Islet of Langerhans (tissue), 1 donor: ENCODE data around the gene CDR2L.
"Not testable (repeated sequence)": the region's sequence is repeated elsewhere in the genome, so short reads cannot be mapped to it uniquely, and the experiment has no call there.

Experiments
- FAIRE-seq: peaks from one replicate; lab custom pipeline; 2011; peaks lifted over from hg19 to GRCh38; lab: Jason Lieb, UNC

CDR2L gene

DNA sequence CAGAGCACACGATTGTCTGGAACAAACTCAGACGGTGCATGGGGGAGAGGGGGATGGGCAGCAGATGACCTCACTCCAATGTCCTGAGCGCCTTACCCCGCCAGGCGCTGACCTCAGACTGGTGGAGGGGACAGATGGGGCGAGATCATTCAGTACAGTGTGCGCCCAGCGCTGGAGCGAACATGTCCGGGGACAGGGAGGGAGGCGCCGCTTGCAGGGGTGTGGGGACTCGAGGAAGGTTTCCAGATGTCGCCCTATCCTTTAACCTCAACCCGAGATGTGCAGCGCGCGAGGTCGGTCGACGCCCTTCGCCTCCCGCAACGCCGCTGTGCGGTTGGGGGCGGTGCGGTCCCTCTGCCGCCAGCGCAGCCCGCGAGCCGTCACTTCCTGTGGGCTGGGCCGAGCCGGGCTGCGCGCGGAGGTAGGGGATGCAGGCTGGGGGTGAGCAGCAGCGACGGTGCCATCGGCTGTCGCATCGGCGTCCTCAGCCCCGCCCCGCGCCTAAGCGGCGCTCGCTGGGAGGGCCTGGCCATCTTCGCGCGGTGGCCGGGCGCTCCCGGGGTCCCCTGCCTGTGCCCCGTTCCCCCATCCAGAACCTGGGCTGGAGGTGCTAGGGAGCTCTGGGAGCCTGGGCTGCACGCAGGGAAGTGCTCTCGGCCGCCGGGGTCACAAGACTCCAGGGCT lies 5.3 kb upstream of the CDR2L start:
- FAIRE-seq: no peak

DNA sequence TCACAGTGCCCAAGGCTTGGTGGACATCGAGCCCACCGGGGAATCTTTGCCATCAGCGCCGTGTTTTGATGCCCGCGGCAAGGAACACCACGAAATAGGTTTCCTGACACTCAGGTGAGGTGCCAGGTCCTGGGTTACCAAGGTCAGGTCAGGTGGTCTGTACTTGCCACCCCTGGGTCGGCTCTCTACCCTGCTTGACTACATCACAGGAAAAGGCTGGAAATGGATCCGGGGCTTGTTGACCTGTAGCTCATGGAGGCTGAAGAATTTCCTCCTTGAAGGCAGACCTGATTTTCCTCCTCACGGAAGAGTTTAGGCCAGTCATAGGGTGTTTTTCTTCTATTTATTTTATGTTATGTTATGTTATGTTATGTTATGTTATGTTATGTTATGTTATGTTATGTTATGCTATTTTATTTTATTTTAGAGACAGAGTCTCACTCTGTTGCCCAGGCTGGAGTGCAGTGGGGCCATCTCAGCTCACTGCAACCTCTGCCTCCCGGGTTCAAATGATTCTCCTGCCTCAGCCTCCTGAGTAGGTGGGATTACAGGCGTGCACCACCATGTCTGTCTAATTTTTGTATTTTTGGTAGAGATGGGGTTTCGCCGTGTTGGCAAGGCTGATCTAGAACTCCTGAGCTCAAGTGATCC lies 4.6 kb upstream of the CDR2L start:
- FAIRE-seq: not testable (repeated sequence)

DNA sequence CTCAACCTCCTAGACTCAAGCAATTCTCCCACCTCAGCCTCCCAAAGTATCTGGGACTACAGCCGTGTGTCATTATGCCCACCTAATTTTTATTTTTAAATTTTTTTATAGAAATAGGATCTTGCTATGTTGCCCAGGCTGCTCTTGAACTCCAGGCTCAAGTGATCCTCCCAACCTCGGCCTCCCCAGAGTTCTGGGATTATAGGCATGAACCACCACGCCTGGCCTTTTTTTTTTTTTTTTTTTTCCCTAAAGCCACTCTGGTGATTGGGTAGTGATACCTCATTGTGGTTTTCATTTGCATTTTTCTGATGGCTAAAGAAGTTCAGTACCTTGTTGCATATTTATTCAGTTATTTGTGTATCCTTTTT lies 1.2 kb upstream of the CDR2L start:
- FAIRE-seq: no peak

DNA sequence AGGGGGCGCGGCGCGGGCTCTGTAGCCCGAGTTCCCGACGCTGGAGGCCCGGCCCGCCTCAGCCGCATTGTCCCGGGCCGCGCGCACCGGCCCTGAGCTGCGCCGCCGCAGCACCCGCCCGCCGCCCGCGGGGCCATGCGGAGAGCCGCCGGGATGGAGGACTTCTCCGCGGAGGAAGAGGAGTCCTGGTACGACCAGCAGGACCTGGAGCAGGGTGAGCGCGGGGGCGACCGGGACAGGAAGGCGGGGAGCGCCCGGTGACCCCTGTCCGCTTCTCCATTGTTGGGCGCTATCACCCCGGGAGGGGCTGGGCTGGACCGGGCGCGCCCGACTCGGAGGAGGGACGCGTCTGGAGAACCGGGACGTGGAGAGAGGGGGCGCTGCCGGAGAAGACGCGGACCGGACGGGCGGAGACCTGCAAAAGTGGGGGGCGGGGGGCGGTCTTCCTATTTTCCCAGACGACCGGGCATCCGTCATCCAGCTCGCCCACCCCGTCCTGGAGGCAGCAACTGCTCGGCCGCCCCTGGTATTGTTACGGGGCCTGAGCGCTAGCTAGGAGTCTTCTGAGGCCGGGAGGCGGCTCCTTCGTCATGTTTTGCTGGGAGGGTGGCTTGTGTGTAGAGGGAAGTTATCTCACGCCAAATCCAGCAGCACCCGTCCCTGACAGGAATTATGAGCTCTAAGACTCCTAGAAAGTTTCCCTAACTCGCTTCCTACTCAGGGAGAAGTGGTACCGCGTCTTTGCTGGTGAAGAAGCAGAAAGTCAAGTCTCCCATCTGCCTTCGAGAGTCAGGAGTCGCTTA lies 678 bp downstream of the CDR2L start:
- FAIRE-seq: no peak

DNA sequence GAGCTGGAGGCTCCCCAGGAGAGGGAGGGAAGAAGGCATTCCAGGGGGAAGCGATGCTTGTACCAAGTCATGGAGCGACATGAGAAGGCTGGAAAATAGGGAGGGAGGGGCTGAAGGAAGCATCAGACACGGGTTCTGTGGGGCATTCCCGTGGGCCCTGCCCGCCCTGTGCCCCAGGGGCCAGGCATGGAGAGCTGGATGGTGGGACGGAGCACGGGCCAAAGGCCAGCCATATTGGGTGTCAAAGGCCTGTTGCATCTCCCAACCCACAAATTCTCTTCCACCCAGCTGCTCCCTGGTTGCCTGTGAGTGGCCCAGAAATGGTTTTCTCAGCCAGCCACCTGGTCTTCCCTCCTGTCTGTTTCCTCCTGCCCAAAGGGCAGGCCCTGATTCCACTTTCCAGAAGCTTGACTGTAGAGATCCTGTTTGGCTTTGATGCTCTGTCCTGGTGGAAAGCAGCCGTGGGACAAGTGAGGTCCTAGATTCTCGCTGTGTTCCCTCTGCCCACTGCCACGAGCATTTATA lies 3.2 kb downstream of the CDR2L start:
- FAIRE-seq: no peak

DNA sequence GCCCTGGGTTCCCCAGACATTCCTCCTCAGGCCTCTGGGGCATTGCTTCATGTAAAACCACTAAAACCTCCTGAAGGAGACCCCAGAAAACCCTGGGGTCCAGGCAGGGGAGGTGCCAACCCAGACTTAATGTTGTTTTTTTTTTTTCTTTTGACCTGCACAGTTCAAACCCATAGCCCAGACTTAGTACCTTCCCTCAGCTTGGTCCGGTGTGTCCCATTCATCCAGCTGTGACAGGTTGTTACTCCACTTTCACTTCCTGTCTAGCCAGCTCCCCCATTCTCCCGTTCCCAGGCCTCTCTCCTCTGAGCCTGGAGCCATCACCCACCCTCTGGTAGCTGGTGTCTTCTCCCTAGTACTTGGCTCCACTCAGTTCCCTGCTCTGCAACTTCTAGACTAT lies 4.8 kb downstream of the CDR2L start:
- FAIRE-seq: no peak

DNA sequence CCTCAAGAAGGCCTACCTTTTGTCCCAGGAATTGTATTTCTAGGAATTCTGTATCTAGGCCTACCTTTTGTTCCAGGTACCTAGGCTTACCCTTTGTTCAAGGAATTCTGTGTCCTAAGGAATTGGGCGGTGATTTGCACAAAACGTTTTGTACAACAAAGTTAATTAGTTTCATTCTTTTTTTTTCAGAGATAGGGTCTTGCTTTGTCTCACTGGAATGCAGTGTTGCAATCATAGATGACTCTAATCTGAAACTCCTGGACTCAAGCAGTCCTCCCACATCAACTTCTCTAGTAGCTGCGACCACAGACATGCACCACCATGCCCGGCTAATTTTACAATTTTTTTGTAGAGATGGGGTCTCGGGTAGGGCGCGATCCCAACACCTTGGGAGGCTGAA lies 7.0 kb downstream of the CDR2L start:
- no peak for FAIRE-seq

DNA sequence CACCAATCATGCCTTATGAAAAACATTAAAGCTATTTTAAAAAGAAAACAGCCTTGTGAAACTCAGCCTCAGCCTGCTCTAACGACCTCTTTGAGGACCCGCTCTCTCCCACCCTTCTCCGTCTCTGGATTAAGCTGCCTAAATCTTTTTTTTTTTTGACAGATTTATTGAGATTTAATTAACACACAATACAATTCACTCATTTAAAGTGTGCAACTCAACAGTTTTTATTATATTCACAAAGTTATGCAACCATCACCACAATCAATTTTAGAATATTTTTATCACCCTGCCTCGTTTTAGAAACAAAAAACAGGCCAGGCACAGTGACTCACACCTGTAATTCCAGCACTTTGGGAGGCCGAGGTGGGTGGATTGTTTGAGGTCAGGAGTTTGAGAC lies 8.4 kb downstream of the CDR2L start:
- FAIRE-seq: no peak

DNA sequence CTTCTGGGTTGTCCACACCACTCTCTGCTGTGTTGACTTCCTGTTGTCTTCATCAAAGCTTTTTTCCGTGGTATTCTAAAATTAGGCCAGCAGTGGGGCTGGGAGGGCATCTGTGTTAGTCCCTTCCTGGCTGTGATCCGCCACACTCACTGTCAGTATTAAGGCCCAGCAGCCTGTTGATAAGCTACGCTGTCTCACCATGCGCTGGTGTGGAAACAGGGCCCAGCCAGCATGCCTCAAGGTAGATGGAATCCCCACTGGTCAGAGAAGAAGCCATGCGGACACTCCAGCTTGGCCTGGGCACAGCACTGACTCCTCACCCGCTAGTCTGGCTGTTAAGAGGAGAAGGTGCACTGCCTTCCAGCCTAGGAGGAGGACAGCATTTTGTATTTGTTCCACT lies 11.4 kb downstream of the CDR2L start:
- no peak for FAIRE-seq

DNA sequence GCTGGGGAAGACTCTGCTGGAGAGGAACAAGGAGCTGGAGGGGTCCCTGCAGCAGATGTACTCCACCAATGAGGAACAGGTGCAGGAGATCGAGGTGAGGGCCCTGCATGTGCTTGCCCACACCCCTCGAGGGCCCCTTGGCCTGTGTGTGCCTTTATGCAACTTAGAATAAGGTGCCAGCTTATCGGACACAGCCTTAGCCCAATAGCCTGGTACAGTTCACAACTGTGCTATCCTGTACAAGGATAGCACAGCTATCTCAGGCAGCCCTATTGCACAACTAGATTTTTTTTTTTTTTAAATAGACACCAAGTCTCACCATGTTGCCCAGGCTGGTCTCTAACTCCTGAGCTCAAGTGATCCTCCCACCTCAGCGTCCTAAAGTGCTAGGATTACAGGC lies 12.1 kb downstream of the CDR2L start:
- no peak for FAIRE-seq

DNA sequence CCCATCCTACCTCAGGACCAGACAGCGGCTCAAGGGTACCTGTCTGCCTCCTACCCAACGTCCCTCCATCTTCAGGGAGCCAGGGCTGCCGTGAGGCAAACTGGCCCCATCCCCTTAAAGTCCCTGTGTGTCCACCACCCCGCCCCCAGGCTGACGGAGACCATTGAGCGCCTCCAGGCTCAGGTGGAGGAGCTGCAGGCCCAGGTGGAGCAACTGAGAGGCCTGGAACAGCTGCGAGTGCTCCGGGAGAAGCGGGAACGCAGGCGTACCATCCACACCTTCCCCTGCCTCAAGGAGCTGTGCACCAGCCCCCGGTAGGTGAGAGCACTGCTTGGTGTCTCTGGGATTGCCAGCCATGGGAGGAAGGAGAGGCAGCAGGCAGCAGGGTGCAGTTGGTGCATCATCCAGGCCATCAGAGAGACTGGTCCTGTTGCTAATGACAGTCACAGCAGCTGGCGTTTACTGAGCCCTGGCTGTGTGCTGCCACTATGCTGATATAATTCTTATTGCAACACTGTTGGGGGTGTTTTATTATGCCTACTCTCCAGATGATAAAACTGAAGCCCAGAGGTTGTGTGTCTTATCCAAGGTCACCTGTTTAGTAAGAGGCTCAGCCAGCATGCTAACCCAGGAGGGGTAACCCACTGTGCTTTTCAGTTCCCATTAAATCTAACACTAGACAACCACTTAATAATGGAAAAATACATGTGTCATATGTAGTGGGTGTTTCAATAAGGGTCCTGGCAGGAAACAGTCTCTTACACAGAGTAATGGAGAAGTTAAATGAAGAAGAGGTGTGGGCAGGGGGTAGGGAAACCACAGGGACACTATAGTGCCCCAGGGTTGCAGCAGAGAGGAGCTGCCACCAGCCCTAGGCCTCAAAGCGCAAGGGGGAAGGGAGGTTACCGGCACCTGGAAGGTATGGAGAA lies 14.7 kb downstream of the CDR2L start:
- FAIRE-seq: no peak

DNA sequence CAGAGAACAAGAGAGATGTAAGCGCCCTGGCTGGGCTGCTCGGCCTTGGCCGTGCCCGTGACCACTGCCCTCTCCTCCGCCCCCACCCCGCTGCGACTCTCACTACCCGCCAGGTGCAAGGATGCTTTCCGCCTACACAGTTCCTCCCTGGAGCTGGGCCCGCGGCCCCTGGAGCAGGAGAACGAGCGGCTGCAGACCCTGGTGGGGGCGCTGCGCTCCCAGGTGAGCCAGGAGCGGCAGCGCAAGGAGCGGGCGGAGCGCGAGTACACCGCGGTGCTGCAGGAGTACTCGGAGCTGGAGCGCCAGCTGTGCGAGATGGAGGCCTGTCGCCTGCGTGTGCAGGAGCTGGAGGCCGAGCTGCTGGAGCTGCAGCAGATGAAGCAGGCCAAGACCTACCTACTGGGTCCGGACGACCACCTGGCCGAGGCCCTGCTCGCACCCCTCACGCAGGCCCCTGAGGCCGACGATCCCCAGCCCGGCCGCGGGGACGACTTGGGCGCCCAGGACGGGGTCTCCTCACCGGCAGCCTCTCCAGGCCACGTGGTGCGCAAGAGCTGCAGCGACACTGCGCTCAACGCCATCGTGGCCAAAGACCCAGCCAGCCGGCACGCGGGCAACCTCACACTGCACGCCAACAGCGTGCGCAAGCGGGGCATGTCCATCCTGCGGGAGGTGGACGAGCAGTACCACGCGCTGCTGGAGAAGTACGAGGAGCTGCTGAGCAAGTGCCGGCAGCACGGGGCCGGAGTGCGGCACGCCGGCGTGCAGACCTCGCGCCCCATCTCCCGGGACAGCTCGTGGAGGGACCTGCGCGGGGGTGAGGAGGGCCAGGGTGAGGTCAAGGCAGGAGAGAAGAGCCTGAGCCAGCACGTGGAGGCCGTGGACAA lies 15.9 kb downstream of the CDR2L start:
- FAIRE-seq: no peak

DNA sequence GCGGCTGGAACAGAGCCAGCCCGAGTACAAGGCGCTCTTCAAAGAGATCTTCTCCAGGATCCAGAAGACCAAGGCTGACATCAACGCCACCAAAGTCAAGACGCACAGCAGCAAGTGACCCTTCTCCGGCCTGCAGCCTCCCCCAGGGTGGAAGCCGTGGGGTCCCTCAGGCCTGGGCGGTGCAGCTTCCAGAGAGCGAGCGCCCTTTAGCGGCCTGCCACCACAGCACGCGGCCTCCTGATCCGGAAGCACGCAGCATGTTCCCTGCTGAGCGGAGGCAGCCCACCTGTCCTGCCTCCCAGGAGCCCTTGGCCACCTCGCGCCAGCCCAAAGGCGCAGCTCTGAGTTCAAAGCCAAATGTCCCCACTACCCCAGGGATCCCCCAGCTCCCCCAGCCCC lies 16.5 kb downstream of the CDR2L start:
- FAIRE-seq: no peak

DNA sequence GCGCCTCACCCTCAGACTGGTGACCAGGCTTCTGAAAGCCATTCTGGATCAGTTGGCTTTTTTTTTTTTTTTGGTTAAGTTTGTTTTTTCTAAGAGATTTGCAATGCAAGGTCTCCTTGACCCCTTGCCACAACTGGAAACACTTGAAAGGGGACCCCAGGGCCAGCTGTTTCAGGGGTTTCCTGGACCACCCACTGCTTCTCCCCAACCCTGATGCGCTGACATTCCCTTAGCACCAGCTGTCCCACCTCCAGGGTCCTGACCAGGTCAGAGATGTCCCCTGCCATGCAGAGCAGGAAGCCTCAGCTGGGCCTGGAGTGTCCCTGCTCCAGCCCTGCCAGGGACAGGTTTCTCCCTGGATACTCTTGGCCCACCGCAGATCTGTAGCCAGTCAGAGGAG lies 16.9 kb downstream of the CDR2L start:
- FAIRE-seq: no peak

DNA sequence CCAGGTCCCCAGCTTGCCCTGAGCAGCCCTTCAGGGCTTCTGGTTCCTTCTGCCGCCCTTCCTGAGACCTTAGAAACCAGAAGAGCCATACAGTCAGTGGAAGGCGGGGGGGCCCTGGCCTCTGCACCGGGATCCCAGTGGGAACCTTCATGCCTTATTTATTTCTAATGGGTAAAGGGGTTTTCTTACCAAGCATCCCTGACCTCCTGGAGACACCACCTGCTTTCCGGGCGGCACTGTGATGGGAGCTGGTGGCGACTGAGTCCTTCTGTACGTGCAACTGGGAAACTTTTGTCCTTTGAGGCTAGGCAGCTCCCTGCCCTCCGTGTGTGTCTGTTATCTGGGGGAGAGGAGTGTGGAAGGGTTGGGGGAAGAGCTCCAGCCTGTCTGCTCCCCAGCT lies 17.9 kb downstream of the CDR2L start:
- no peak for FAIRE-seq

DNA sequence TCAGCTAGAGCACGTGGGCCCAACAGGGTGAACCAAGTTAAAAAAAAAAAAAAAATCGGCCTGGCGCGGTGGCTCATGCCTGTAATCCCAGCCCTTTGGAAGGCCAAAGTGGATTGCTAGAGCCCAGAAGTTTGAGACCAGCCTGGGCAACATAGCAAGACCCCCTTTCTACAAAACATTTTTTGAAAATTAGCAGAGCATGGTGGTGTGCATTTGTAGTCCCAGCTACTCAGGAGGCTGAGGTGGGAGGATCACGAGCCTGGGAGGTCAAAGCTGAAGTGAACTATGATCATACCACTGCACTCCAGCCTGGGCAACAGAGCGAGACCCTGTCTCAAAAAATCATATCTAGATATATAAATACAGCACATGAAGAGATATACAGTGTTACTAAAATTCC lies 18.7 kb downstream of the CDR2L start:
- not testable (repeated sequence) for FAIRE-seq

DNA sequence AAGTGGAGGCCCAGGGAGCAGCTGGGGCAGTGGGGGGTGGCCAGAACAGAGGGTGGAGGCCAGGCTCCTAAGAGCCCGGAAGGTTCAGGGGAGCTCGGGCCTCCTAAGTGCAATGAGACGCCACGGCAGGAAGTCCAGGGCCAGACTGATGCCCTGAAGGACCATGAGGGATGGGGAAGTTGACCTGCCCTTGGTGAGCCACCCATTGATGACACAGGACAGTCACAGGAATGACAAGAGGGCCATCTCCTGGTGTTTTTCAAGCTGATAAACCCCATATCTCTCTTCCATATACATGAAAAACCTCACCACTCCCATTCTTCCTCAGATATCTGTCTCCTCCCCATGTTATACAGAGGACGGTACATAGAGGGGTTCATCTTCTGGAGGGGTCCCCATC lies 19.2 kb downstream of the CDR2L start:
- no peak for FAIRE-seq

DNA sequence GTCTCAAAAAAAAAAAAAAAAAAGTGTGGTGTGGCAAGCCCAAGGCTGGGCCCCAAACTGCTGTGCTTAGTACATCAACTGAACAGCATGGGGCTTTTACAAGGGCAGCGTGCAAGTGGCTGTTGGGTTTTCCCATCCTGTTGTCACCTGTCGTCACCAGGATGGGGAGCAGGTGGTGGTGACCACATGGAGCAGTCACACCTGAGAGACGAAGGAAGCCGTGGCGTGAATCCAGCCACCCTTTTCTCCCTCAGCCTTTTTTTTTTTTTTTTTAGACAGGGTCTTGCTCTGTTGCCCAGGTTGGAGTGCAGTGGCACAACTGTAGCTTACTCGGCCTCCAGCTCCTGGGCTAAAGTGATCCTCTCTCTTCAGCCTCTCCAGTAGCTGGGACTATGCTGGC lies 20.9 kb downstream of the CDR2L start:
- no peak for FAIRE-seq

DNA sequence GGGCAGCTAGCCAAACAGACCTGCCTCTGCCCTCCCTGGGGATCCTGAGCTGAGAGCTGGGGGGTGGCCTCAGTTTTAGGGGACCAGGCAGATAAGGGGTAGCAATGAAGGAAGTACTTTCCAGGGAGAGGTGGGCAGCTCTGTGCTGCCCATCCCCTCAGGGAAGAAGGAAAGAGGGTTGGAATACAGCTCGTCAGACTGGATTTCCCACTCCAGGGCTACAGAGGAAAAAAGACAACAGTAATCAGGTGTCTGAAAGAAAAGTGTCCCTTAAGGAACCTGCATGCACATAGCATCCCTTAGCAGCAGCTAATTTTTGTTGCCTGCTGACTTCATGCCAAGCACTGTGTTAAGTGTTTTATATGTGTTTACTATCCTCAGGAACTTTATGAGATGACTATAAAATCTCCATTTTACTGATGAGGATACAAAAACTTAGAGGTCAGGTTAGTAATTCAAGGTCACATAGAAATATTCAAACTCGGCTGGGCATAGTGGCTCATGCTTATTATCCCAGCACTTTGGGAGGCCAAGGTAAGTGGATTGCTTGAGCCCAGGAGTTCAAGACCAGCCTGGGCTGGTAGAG lies 21.8 kb downstream of the CDR2L start:
- no peak for FAIRE-seq

DNA sequence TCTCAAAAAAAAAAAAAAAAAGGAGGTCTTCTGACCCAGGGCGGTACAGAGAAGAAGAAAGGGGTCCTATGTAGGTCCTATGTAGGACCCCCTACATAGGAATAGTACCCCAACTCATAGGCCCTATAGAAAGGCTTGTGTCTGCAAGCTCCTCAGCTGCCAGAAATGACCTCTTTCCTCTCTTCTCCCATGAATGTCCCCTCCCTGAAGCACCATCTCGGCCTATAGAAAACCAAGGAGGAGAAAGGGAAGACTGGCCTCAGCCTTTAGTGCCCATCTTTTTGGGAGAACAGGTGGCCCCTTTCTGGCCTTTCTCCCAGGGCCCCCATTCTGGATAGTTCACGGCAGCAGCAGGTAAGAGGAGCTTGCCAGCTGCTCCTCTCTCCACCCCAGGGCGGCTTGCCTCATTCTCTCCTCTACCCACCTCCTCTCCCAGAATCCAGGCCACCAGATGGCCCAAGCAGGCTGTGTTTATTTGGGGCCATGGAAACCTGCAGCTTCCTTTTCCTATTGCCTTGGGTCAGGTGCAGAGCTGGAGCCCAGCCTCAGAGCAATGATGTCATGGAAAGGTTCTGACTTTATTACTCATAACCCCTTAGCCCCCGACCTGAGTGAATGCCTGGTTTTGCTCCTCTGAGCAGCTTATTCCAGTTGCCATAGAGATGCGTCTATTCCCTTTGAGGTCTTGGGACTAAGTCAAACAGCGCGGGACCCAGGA lies 23.4 kb downstream of the CDR2L start:
- FAIRE-seq: no peak
